ENCODE data around the gene TFF2.
A peak's percentile ranks its signal among the peaks of the same experiment; 100 is the strongest.

TFF2 gene

DNA sequence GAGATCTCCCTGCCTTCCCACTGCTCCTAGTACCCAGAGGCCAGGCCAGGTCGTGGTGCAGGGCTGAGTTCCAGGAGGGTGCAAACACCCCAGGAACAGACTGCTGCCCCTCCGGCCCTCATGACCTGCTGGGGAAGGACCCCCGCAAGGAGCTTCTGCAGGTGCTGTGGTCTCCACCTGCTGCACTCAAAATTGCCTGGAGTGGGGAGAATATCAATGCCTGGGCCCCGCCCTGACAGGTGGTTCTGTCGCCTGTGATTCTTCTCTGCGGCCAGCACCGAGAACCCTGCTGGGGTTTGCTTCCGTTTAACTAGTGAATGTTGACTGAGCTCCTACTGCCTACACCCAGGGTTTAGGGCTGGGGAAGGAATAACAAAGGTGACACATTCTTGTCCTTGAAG, 33.5 kb downstream of the TFF2 start:
- TF ChIP-seq, protein P1, sequence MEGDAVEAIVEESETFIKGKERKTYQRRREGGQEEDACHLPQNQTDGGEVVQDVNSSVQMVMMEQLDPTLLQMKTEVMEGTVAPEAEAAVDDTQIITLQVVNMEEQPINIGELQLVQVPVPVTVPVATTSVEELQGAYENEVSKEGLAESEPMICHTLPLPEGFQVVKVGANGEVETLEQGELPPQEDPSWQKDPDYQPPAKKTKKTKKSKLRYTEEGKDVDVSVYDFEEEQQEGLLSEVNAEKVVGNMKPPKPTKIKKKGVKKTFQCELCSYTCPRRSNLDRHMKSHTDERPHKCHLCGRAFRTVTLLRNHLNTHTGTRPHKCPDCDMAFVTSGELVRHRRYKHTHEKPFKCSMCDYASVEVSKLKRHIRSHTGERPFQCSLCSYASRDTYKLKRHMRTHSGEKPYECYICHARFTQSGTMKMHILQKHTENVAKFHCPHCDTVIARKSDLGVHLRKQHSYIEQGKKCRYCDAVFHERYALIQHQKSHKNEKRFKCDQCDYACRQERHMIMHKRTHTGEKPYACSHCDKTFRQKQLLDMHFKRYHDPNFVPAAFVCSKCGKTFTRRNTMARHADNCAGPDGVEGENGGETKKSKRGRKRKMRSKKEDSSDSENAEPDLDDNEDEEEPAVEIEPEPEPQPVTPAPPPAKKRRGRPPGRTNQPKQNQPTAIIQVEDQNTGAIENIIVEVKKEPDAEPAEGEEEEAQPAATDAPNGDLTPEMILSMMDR (conservative IDR thresholded peaks at IDR 0.05) = no peak
- H3K27ac ChIP-seq = no peak overlapping the region

DNA sequence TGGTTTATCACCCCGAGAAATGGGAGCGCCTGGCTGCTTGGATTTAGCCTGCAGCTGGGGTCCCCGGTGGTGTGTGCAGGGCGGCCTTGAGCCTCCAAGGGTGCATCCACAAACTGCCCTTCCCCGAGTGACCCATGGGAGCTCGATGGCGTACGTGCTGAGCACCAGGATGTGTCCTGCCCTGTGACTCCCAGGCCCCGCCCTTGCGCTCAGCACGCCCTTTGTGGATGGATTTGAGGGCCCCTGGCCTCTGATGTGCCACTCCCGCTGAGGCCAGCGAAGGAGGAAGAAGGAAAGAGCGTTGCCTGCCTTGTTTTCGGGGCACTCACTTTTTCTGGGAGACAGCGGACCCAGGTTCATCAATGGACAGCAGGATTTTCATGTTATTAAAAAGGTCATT, 33.9 kb downstream of the TFF2 start:
- TF ChIP-seq, protein P1 (conservative IDR thresholded peaks at IDR 0.05) = no peak
- H3K27ac ChIP-seq = peak overlapping the region; percentile 86; the same call in 1 of the 2 replicates

- TF ChIP-seq, protein P1 (conservative IDR thresholded peaks at IDR 0.05) = no peak
- H3K27ac ChIP-seq = peak within 1 kb of the TSS; percentile 86
Measured at GRCh38 chr21:42315296-42315891, 35.4 kb downstream of the TFF2 start, which contains the start of gene TFF3. Gene TFF3 (minus strand): TSS chr21:42315409. CDS start chr21:42315374, 35 bp downstream.

DNA sequence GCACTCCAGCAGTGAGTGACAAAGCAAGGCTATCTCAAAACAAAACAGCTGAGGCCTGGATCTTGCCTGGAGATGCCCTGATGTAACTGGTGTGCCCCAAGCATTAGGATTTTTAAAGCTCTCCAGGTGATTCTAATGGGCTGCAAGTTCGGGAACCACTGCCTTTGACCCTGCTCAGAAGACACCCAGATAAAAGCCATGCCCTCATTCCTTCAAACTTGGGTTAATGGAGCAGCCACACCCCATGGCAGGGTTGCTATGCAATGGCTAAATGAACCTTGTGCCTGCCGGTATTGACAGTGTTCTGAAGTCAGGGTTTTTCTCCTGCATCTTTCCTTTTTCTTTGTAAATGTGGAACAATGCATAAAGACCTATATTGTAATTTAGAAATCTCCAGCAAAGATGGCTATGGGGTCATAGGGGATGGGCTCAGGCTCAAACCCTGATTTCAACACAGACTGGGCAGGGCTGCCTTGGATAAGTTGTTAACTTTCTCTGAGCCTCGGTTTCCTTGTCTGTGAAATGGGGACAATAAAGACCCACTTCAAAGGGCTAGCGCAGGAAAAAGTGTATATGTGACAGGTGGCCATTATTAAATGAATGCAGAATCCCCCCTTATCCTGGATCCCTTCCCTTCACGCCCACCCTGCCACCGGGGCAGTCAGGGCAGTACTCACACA, 36.0 kb downstream of the TFF2 start:
- TF ChIP-seq, protein P1 (conservative IDR thresholded peaks at IDR 0.05) = no peak
- H3K27ac ChIP-seq = peak overlapping the region; percentile 86

DNA sequence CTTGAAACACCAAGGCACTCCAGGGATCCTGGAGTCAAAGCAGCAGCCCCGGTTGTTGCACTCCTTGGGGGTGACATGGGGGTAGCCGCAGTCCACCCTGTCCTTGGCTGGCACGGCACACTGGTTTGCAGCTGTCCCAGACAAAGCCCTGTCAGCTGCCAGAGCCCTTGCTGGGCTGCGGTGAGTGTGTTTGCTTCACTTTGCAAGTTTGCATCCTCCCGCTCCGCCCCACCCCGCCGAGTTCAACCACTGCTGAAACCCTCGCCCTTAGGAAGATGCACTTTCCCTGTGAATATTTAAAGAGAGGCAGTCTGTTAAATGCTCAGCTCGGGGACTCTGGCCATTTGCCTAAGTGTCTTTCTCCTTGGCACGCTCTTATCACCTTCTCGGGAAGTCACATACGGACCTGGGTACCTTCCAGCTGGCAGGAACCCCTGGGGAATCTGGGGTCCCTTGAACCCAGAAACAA, 37.3 kb downstream of the TFF2 start:
- peak overlapping the region; percentile 86 for H3K27ac ChIP-seq
- TF ChIP-seq, protein P1 (conservative IDR thresholded peaks at IDR 0.05) = no peak

DNA sequence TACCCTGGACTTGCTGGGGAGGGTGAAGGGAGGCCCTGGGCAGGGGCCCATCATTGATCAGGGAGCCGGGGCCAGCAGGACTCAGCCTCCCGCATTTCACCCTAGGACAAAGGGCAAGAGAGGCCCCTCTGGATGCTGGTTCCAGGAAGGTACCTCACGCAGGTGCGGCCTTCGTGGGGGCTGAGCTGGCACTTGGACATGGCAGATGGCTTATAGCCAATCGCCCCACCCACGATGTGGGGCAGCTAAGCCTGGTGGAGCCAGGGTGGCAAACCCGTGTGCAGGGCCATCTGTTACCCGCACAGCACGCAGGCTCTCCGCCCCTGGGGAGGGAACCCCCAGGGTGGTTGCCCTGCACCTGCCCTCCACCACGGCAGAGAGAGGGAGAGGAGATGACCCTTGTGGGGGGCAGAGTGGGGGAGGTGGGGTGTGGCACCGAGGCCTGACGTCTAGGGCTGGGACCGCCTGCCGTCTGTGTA, 38.1 kb downstream of the TFF2 start:
- TF ChIP-seq, protein P1 (conservative IDR thresholded peaks at IDR 0.05) = no peak
- peak overlapping the region; percentile 86 for H3K27ac ChIP-seq

DNA sequence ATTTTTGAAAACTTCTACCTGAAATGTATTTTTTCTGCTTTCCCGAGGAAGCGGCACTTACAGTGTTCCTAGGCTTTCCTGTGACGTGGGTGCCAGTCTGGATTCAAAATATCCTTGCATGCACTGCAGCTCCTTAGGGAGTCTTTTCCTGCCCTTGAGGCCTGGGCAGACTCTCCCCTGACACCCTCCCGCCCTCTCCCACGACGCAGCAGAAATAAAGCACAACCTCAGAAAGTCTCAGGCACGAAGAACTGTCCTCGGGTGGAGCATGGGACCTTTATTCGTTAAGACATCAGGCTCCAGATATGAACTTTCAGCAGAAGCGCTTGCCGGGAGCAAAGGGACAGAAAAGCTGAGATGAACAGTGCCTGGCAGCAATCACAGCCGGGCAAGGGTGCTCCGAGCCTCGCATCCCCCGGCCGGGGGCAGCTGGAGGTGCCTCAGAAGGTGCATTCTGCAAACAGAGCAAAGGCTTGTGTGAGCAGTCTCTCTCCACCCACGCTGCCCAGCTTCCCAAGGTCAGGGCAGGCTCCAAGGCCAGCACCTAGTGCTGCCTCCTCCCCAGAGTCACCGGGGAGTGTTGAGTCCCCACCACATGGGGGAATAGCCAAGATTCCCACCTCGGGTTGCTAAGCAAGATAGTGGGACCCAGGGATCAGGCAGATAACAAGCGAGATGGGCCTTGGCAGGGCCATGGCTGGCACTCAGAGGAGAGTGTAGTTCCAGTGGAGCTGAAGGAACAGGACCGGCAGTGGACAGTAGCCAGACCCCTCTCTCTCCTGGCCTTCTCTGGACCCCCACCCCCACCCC, 38.8 kb downstream of the TFF2 start:
- TF ChIP-seq, protein P1 (conservative IDR thresholded peaks at IDR 0.05) = no peak

More for the DNA sequence above, 38.8 kb downstream of the TFF2 start:
- H3K27ac ChIP-seq = peak overlapping the region; percentile 86; the same call in 1 of the 2 replicates

Data from VCaP (cell line).